Activated CD4-positive, alpha-beta T cell treated with anti-CD3 and anti-CD28 coated beads, Interleukin-2, amount 50 U/mL, for 4 hours (primary cell): ENCODE results near the gene STARD10.

ENCODE experiments used
- DNase-seq, 2 experiments: peaks; one replicate each; pipeline ENCODE4 v3.0.0-alpha.2; 2020

The STARD10 gene

GRCh38 chr11:72723508-72723907 lies 70.3 kb downstream of the STARD10 start:
- no peak for DNase-seq

GRCh38 chr11:72722050-72722748 lies 71.6 kb downstream of the STARD10 start:
- peak; percentile 76 to 77 for DNase-seq

- peak; percentile 16 to 25 for DNase-seq
Observed at GRCh38 chr11:72721689-72722049, 72.2 kb downstream of the STARD10 start.

GRCh38 chr11:72721276-72721675 lies 72.6 kb downstream of the STARD10 start:
- no peak for DNase-seq

GRCh38 chr11:72720784-72721183 lies 73.1 kb downstream of the STARD10 start:
- no peak for DNase-seq

GRCh38 chr11:72720047-72720446 lies 73.8 kb downstream of the STARD10 start:
- no peak for DNase-seq

GRCh38 chr11:72719551-72719950 lies 74.3 kb downstream of the STARD10 start:
- DNase-seq = no peak

GRCh38 chr11:72719144-72719543 lies 74.7 kb downstream of the STARD10 start:
- no peak for DNase-seq

- DNase-seq = no peak
Observed at GRCh38 chr11:72718101-72718501, 75.7 kb downstream of the STARD10 start.

- no peak for DNase-seq
Observed at GRCh38 chr11:72716788-72717435, 76.9 kb downstream of the STARD10 start.

- no peak for DNase-seq
Observed at GRCh38 chr11:72716290-72716689, 77.6 kb downstream of the STARD10 start.

GRCh38 chr11:72712841-72713240 lies 81.0 kb downstream of the STARD10 start:
- no peak for DNase-seq

GRCh38 chr11:72712168-72712751 lies 81.6 kb downstream of the STARD10 start:
- DNase-seq = no peak

- DNase-seq = no peak
Observed at GRCh38 chr11:72711141-72711540, 82.7 kb downstream of the STARD10 start.

- no peak for DNase-seq
Observed at GRCh38 chr11:72710278-72710677, 83.6 kb downstream of the STARD10 start.

GRCh38 chr11:72709478-72710238 lies 84.2 kb downstream of the STARD10 start:
- DNase-seq = no peak

GRCh38 chr11:72707032-72707431 lies 86.8 kb downstream of the STARD10 start:
- DNase-seq = no peak

- DNase-seq = no peak
Observed at GRCh38 chr11:72706579-72706978, 87.3 kb downstream of the STARD10 start.

GRCh38 chr11:72705442-72706365 lies 88.1 kb downstream of the STARD10 start:
- DNase-seq = no peak

GRCh38 chr11:72704783-72705265 lies 89.0 kb downstream of the STARD10 start:
- no peak for DNase-seq
